Keratinocyte (primary cell): Measurements from ENCODE around the gene NDUFS4. TPM values are rescaled to one million over a fixed set of nuclear protein-coding genes. Genes with fewer than 3 reads are reported as not detected.
"Not testable (repeated sequence)": the region's sequence is repeated elsewhere in the genome, so short reads cannot be mapped to it uniquely, and the experiment has no call there.

Experiments used
- DNase-seq: peaks from one replicate; pipeline ENCODE4 v3.0.0-alpha.2; 2011; ENCODE audit warnings: low read depth, missing footprints, low spot score
- FAIRE-seq: peaks from 2 replicates; lab custom pipeline; 2011; peaks lifted over from hg19 to GRCh38; lab: Jason Lieb, UNC
- H2AFZ ChIP-seq: 2 replicates; pipeline ENCODE4 v1.6.0; 2012; ENCODE audit warnings: low read length, control low read depth, inconsistent platforms; ENCODE audit not compliant: control insufficient read depth
- H3K27ac ChIP-seq: 2 replicates; pipeline ENCODE4 v1.5.1; 2011; ENCODE audit warnings: low read length; ENCODE audit not compliant: control insufficient read depth, insufficient read depth
- H3K27me3 ChIP-seq: 3 replicates; pipeline ENCODE4 v1.6.0; 2011; ENCODE audit warnings: low read length; ENCODE audit not compliant: control insufficient read depth, insufficient read depth; ENCODE audit errors: extremely low read depth
- H3K36me3 ChIP-seq, 2 experiments: 2 replicates in 1 of 2; 3 replicates in 1 of 2; pipeline ENCODE4 v1.5.1; 2011; ENCODE audit warnings: low read length in 2 of 2, mild to moderate bottlenecking in 1 of 2; ENCODE audit not compliant: control insufficient read depth in 2 of 2, insufficient read depth in 2 of 2; ENCODE audit errors: extremely low read depth in 1 of 2
- H3K4me1 ChIP-seq: 3 replicates; pipeline ENCODE4 v1.5.1; 2011; ENCODE audit warnings: low read length; ENCODE audit not compliant: control insufficient read depth, insufficient read depth; ENCODE audit errors: extremely low read depth
- H3K4me2 ChIP-seq: 3 replicates; pipeline ENCODE4 v1.6.0; 2011; ENCODE audit warnings: low read depth, low read length; ENCODE audit not compliant: control insufficient read depth, insufficient read depth; ENCODE audit errors: extremely low read depth
- H3K4me3 ChIP-seq, 3 experiments: fragments of 200-600 bp in 1 of 3; sonication (generic) in 1 of 3; 2 replicates in 2 of 3; 3 replicates in 1 of 3; pipeline ENCODE4 v1.5.1; 2011 to 2016; ENCODE audit warnings: low read length in 3 of 3, mild to moderate bottlenecking in 3 of 3, control low read depth in 2 of 3, inconsistent platforms in 1 of 3, low read depth in 1 of 3, mixed read lengths in 1 of 3, mixed run types in 1 of 3, moderate library complexity in 1 of 3; ENCODE audit not compliant: control insufficient read depth in 2 of 3, insufficient read depth in 2 of 3; ENCODE audit errors: extremely low read depth in 1 of 3
- H3K79me2 ChIP-seq: 2 replicates; pipeline ENCODE4 v1.6.0; 2012; ENCODE audit warnings: low read length; ENCODE audit not compliant: control insufficient read depth, insufficient read depth
- H3K9ac ChIP-seq: 3 replicates; pipeline ENCODE4 v1.6.0; 2011; ENCODE audit warnings: low read length; ENCODE audit not compliant: control insufficient read depth, insufficient read depth; ENCODE audit errors: extremely low read depth
- H3K9me1 ChIP-seq: 3 replicates; pipeline ENCODE4 v1.6.0; 2011; ENCODE audit warnings: low read length; ENCODE audit not compliant: control insufficient read depth, insufficient read depth; ENCODE audit errors: extremely low read depth
- H3K9me3 ChIP-seq: 2 replicates; pipeline ENCODE4 v1.5.1; 2012; ENCODE audit warnings: low read depth, low read length; ENCODE audit not compliant: control insufficient read depth
- H4K20me1 ChIP-seq: 3 replicates; pipeline ENCODE4 v1.6.0; 2011; ENCODE audit warnings: low read length; ENCODE audit not compliant: control insufficient read depth, insufficient read depth; ENCODE audit errors: extremely low read depth
- CTCF ChIP-seq, 3 experiments: IDR thresholded peaks in 1 of 3; conservative IDR thresholded peaks in 1 of 3; optimal IDR thresholded peaks in 1 of 3; 2 replicates in 2 of 3; 3 replicates in 1 of 3; pipeline versions ENCODE3 to v1.5.1; 2011; ENCODE audit warnings: low read length in 3 of 3, mild to moderate bottlenecking in 3 of 3, moderate library complexity in 2 of 3, control low read depth in 1 of 3, inconsistent platforms in 1 of 3; ENCODE audit not compliant: insufficient read depth in 2 of 3; ENCODE audit errors: extremely low read depth in 1 of 3
- EZH2 ChIP-seq: IDR thresholded peaks from one replicate; pipeline ENCODE4 v1.6.1; 2012; ENCODE audit warnings: inconsistent platforms, mild to moderate bottlenecking, low read length, moderate library complexity
- dilution Hi-C: fragments of 300-500 bp; cut with MboI; formaldehyde crosslinking; loops from one replicate; pipeline ENCODE4 v1.7.0; 2020; ENCODE audit warnings: low sequenced_read_pairs; ENCODE audit not compliant: extremely low pct_ligation_motif_present
- polyA plus RNA-seq, 5 experiments: library from polyadenylated mRNA; depleted of rRNA in 3 of 5; stranded (reverse) in 3 of 5; stranded (forward) in 1 of 5; unstranded in 1 of 5; fragments of >200 nt; gene quantifications; 1 replicate in 1 of 5; 2 replicates in 3 of 5; 3 replicates in 1 of 5; pipeline versions ENCODE4 v1.2.1 to v1.2.3, GENCODE V29; 2011 to 2012; ENCODE audit warnings: missing spikeins in 2 of 5, low read depth in 1 of 5, low replicate concordance in 1 of 5

NDUFS4 gene
- polyA plus RNA-seq, 1 donor (not counting 4 experiments of a cell fraction or from before 2014, with no cell fraction given), result 118 TPM

DNA sequence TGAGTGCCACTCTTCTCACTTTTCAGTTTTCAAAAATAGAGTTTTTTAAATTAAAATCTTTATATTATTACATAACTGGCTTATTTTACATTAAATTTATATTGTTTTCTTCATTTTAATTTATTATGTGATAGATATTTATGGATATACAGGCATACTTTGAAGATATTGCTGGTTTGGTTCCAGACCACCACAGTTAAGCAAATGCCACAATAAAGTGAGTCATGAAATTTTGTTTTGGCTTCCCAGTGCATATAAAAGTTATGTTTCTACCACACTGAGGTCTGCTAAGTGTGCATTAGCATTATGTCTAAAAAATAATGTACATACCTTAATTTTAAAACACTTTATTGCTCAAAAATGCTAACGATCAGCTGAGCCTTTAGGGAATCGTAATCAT is 47.4 kb downstream of the NDUFS4 start:
- DNase-seq, result no peak
- Histone ChIP-seq H3K4me2 (no peak overlapping the region), H3K27ac (no peak overlapping the region), H2AFZ (no peak overlapping the region), H4K20me1 (no peaks in the 10 kb centered on the region), H3K9me3 (no peaks in the 10 kb centered on the region), H3K4me1 (peaks cover 3% of the 10 kb centered on the region), H3K36me3 (peaks cover 0 to 5% of the 10 kb centered on the region in 2 experiments), H3K79me2 (peaks cover 2% of the 10 kb centered on the region), H3K9me1 (no peaks in the 10 kb centered on the region), H3K4me3 (no peak overlapping the region), H3K9ac (no peak overlapping the region), H3K27me3 (no peaks in the 10 kb centered on the region)
- no peak for FAIRE-seq
- dilution Hi-C loops, result no loop called here
- TF ChIP-seq EZH2 (no peak), CTCF (optimal IDR thresholded peaks at IDR 0.05 in 1 of 3, IDR thresholded peaks at IDR 0.05 in 1 of 3, conservative IDR thresholded peaks at IDR 0.05 in 1 of 3; ENCODE audit: extremely low read depth in 1 of 3, insufficient read depth in 2 of 3, low read length in 3 of 3) (no peak)

GRCh38 chr5:53608897-53609296 is 48.5 kb downstream of the NDUFS4 start:
- H3K4me2 ChIP-seq, H3K36me3 ChIP-seq, H3K9me1 ChIP-seq, H3K79me2 ChIP-seq, H3K9ac ChIP-seq, DNase-seq, H3K9me3 ChIP-seq, H4K20me1 ChIP-seq, H3K27me3 ChIP-seq, H3K4me3 ChIP-seq, dilution Hi-C loops, FAIRE-seq, H3K27ac ChIP-seq, H2AFZ ChIP-seq, H3K4me1 ChIP-seq: not testable (repeated sequence)

- TF ChIP-seq EZH2 (no peak), CTCF (optimal IDR thresholded peaks at IDR 0.05 in 1 of 3, IDR thresholded peaks at IDR 0.05 in 1 of 3, conservative IDR thresholded peaks at IDR 0.05 in 1 of 3; ENCODE audit: extremely low read depth in 1 of 3, insufficient read depth in 2 of 3, low read length in 3 of 3) (no peak)
- H3K4me1 ChIP-seq, result no peaks in the 10 kb centered on the region
These were observed 52.6 kb downstream of the NDUFS4 start for GRCh38 chr5:53613061-53613460.

More at GRCh38 chr5:53613061-53613460, 52.6 kb downstream of the NDUFS4 start:
- Histone ChIP-seq H3K9me3 (no peaks in the 10 kb centered on the region), H3K27me3 (no peaks in the 10 kb centered on the region), H3K79me2 (peaks cover 5% of the 10 kb centered on the region), H4K20me1 (peaks cover 3% of the 10 kb centered on the region), H3K36me3 (no peaks in the 10 kb centered on the region), H2AFZ (no peak overlapping the region), H3K27ac (no peak overlapping the region), H3K9me1 (no peaks in the 10 kb centered on the region), H3K4me3 (no peak overlapping the region), H3K4me2 (no peak overlapping the region), H3K9ac (no peak overlapping the region)
- DNase-seq, result no peak
- FAIRE-seq, result no peak
- dilution Hi-C loops, result no loop called here
